ENCODE data around the gene SPAG9. TPM values are rescaled to one million over a fixed set of nuclear protein-coding genes. Genes with fewer than 3 reads are reported as not detected.
A peak's percentile ranks its signal among the peaks of the same experiment; 100 is the strongest.

SPAG9 gene
- total and polyA plus RNA-seq, 2 of the 8 experiments (the other 6 are each of a cell fraction or from before 2014, with no cell fraction given): 9.8 to 63.8 TPM

- DNase-seq (ENCODE audit: low read depth in 1 of 2, low spot score in 2 of 2) (no peak), FAIRE-seq (no peak)
- H2BK120ac ChIP-seq (replicated peaks; ENCODE audit: low read depth, low read length): no peak overlapping the region
- no peak overlapping the region for H3K4me2 ChIP-seq (ENCODE audit: insufficient read depth in 1 of 2, low read depth in 2 of 2, low read length in 2 of 2)
- no peak overlapping the region for H4K5ac ChIP-seq (ENCODE audit: insufficient read length, low read depth, low read length)
- no peak overlapping the region for H4K91ac ChIP-seq (replicated peaks; ENCODE audit: insufficient read length, low read length)
- POLR2A ChIA-PET (ENCODE audit: partially characterized antibody): interaction anchor here (0.6 to 4.4 kb wide), 5 partner anchors 9 to 144 kb away, joined by 3 to 33 read pairs (median 3); partner anchors contain the start of gene TOB1
- no peak overlapping the region for H2AK5ac ChIP-seq (ENCODE audit: low read depth, low read length)
- no peak overlapping the region for H3K4ac ChIP-seq (replicated peaks; ENCODE audit: insufficient read length, low read depth, low read length)
- no peaks in the 10 kb centered on the region for H4K20me1 ChIP-seq (replicated peaks in 1 of 2; ENCODE audit: control insufficient read depth in 1 of 2, insufficient read depth in 2 of 2, low read length in 2 of 2)
- no peaks in the 10 kb centered on the region for H3K36me3 ChIP-seq (ENCODE audit: control insufficient read depth in 2 of 4, insufficient read depth in 4 of 4, low read length in 3 of 4)
- no peak overlapping the region for H3K23ac ChIP-seq (ENCODE audit: insufficient read length)
- no peaks in the 10 kb centered on the region for H3K9me3 ChIP-seq (ENCODE audit: insufficient read depth in 2 of 2, low read depth in 1 of 2, low read length in 1 of 2)
- H3K56ac ChIP-seq (replicated peaks; ENCODE audit: insufficient read length, low read depth, low read length): no peak overlapping the region
- peaks cover 6 to 19% (median 7%) of the 10 kb centered on the region in 4 experiments; a peak in 6 of 7 replicates for H3K4me1 ChIP-seq (replicated peaks in 1 of 4; ENCODE audit: control insufficient read depth in 3 of 4, insufficient read depth in 4 of 4, low read length in 3 of 4)
- H3K27ac ChIP-seq (ENCODE audit: low read depth, low read length): no peak overlapping the region
- no peak overlapping the region for H2BK12ac ChIP-seq (ENCODE audit: low read depth, low read length)
- H2BK15ac ChIP-seq (ENCODE audit: low read length): no peak overlapping the region
- H3K27me3 ChIP-seq (replicated peaks in 1 of 4; ENCODE audit: control insufficient read depth in 3 of 4, extremely low read depth in 1 of 4, insufficient read depth in 3 of 4, low read length in 3 of 4): peaks cover 0 to 5% (median 2%) of the 10 kb centered on the region in 4 experiments; a peak in 3 of 7 replicates
- H2AFZ ChIP-seq (ENCODE audit: low read length): no peak overlapping the region
- no peak overlapping the region for H2BK5ac ChIP-seq (ENCODE audit: low read depth, low read length)
- no peak for TF ChIP-seq CHD1 (IDR thresholded peaks at IDR 0.05; ENCODE audit: low read depth, low read length)
- TF ChIP-seq RNF2 (IDR thresholded peaks at IDR 0.05; ENCODE audit: borderline replicate concordance, low read depth, low read length, missing control alignments, poor library complexity, severe bottlenecking): no peak
- TF ChIP-seq, protein P1, sequence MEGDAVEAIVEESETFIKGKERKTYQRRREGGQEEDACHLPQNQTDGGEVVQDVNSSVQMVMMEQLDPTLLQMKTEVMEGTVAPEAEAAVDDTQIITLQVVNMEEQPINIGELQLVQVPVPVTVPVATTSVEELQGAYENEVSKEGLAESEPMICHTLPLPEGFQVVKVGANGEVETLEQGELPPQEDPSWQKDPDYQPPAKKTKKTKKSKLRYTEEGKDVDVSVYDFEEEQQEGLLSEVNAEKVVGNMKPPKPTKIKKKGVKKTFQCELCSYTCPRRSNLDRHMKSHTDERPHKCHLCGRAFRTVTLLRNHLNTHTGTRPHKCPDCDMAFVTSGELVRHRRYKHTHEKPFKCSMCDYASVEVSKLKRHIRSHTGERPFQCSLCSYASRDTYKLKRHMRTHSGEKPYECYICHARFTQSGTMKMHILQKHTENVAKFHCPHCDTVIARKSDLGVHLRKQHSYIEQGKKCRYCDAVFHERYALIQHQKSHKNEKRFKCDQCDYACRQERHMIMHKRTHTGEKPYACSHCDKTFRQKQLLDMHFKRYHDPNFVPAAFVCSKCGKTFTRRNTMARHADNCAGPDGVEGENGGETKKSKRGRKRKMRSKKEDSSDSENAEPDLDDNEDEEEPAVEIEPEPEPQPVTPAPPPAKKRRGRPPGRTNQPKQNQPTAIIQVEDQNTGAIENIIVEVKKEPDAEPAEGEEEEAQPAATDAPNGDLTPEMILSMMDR (IDR thresholded peaks at IDR 0.05; ENCODE audit: control extremely low read depth in 1 of 3, insufficient read depth in 1 of 3, low read depth in 1 of 3, low read length in 3 of 3): no peak
- TF ChIP-seq JUN (IDR thresholded peaks at IDR 0.05; ENCODE audit: low read depth, low read length): no peak
- H3K18ac ChIP-seq (ENCODE audit: extremely low read depth, low read length): no peak overlapping the region
- CTCF ChIA-PET (ENCODE audit: partially characterized antibody): interaction anchor here (0.5 to 4.1 kb wide), 8 partner anchors 19 to 143 kb away, joined by 3 to 11 read pairs (median 3); partner anchors contain the start of gene TOB1
- 93% methylated on average over 7 of the region's 7 CpGs; no CpG with 5 or more reads in 1 of the 2 experiments for WGBS, 2 experiments (ENCODE audit: extremely low coverage in 1 of 2, insufficient coverage in 1 of 2, insufficient read length in 1 of 2, insufficient replicate concordance in 2 of 2, low coverage in 1 of 2, low lambda C conversion rate in 2 of 2, missing lambda C conversion rate in 1 of 2)
- 0 out of 2 replicates have a peak overlapping the region, but pooled peaks have one; percentile 17 for H4K8ac ChIP-seq (ENCODE audit: extremely low read depth, insufficient read depth, low read length)
- no peak overlapping the region for H3K9ac ChIP-seq (replicated peaks in 1 of 4; ENCODE audit: extremely low read depth in 1 of 4, low read depth in 3 of 4, low read length in 3 of 4)
- H3K14ac ChIP-seq (ENCODE audit: insufficient read length): no peak overlapping the region
- no peak overlapping the region for H2BK20ac ChIP-seq (ENCODE audit: low read length)
- H3K79me2 ChIP-seq (ENCODE audit: control insufficient read depth in 1 of 2, insufficient read depth in 2 of 2, low read length in 2 of 2): no peaks in the 10 kb centered on the region
- H3K23me2 ChIP-seq (ENCODE audit: low read depth, low read length): peaks cover 3% of the 10 kb centered on the region
- H3K79me1 ChIP-seq (ENCODE audit: low read depth, low read length): no peaks in the 10 kb centered on the region
- H3K4me3 ChIP-seq (ENCODE audit: extremely low read depth in 1 of 4, insufficient read depth in 2 of 4, low read depth in 3 of 4, low read length in 4 of 4): no peak overlapping the region
These were observed 194.1 kb downstream of the SPAG9 start for GRCh38 chr17:50926523-50926922.

All from H1 (cell line).